ENCODE data around the gene TMCC1. TPM values are rescaled to one million over a fixed set of nuclear protein-coding genes. Genes with fewer than 3 reads are reported as not detected.

Gene TMCC1
- total and polyA plus RNA-seq, 7 donors, result 10.3 to 35.2 (median 27.6) TPM

- no peaks in the 10 kb centered on the region for H3K4me1 ChIP-seq
- H3K9me3 ChIP-seq, result no peaks in the 10 kb centered on the region
- TF ChIP-seq POLR2AphosphoS5 (IDR thresholded peaks at IDR 0.05) (no peak), CTCF (IDR thresholded peaks at IDR 0.05) (no peak), POLR2A (IDR thresholded peaks at IDR 0.05) (no peak), EP300 (IDR thresholded peaks at IDR 0.05) (no peak)
- no peaks in the 10 kb centered on the region for H3K36me3 ChIP-seq
- no peaks in the 10 kb centered on the region for H3K27me3 ChIP-seq
- no peak overlapping the region for H3K4me3 ChIP-seq
- 95% methylated on average over 4 of the region's 4 CpGs for WGBS, 2 donors
- intact Hi-C loops (cut with DNase I), result no loop called here
- no peak for DNase-seq
- no peak overlapping the region for H3K27ac ChIP-seq
Observed at GRCh38 chr3:129635656-129636055, 257.9 kb downstream of the TMCC1 start.

GRCh38 chr3:129633751-129634481 lies 259.6 kb downstream of the TMCC1 start:
- no peaks in the 10 kb centered on the region for H3K9me3 ChIP-seq
- no peak overlapping the region for H3K27ac ChIP-seq
- no peak for DNase-seq
- TF ChIP-seq CTCF (IDR thresholded peaks at IDR 0.05) (no peak), EP300 (IDR thresholded peaks at IDR 0.05) (no peak), POLR2A (IDR thresholded peaks at IDR 0.05) (no peak), POLR2AphosphoS5 (IDR thresholded peaks at IDR 0.05) (no peak)
- H3K4me3 ChIP-seq, result no peak overlapping the region
- H3K36me3 ChIP-seq, result no peaks in the 10 kb centered on the region
- no peaks in the 10 kb centered on the region for H3K27me3 ChIP-seq
- WGBS, 2 donors, result 81 to 88% methylated on average over 10 of the region's 10 CpGs
- intact Hi-C loops (cut with DNase I), result no loop called here
- H3K4me1 ChIP-seq, result no peaks in the 10 kb centered on the region

- H3K4me1 ChIP-seq, result peaks cover 0 to 8% (median 6%) of the 10 kb centered on the region in 4 donors
- H3K4me3 ChIP-seq, result no peak overlapping the region
- 92 to 94% methylated on average over 10 of the region's 10 CpGs for WGBS, 2 donors
- no peak for TF ChIP-seq CTCF (IDR thresholded peaks at IDR 0.05)
- H3K27me3 ChIP-seq, result no peaks in the 10 kb centered on the region
- H3K36me3 ChIP-seq, result no peaks in the 10 kb centered on the region
- H3K27ac ChIP-seq, result no peak overlapping the region
- intact Hi-C loops (cut with DNase I), result no loop called here
- no peaks in the 10 kb centered on the region for H3K9me3 ChIP-seq
- DNase-seq, result no peak
Observed at GRCh38 chr3:129632977-129633376, 260.5 kb downstream of the TMCC1 start.

GRCh38 chr3:129632556-129632955 lies 261.0 kb downstream of the TMCC1 start:
- peaks cover 0 to 9% (median 8%) of the 10 kb centered on the region in 4 donors for H3K4me1 ChIP-seq
- H3K36me3 ChIP-seq, result no peaks in the 10 kb centered on the region
- no peak overlapping the region for H3K4me3 ChIP-seq
- H3K9me3 ChIP-seq, result no peaks in the 10 kb centered on the region
- WGBS, 2 donors, result 93 to 94% methylated on average over 11 of the region's 11 CpGs
- TF ChIP-seq EP300 (IDR thresholded peaks at IDR 0.05) (no peak), POLR2A (IDR thresholded peaks at IDR 0.05) (no peak), CTCF (IDR thresholded peaks at IDR 0.05) (no peak), POLR2AphosphoS5 (IDR thresholded peaks at IDR 0.05) (no peak)
- H3K27ac ChIP-seq, result no peak overlapping the region
- intact Hi-C loops (cut with DNase I), result no loop called here
- H3K27me3 ChIP-seq, result no peaks in the 10 kb centered on the region
- no peak for DNase-seq

- no peak for DNase-seq
- Histone ChIP-seq H3K9me3 (no peaks in the 10 kb centered on the region), H3K27ac (no peak overlapping the region), H3K27me3 (no peaks in the 10 kb centered on the region), H3K4me1 (peaks cover 0 to 14% (median 8%) of the 10 kb centered on the region in 4 donors), H3K4me3 (no peak overlapping the region), H3K36me3 (no peaks in the 10 kb centered on the region)
- intact Hi-C loops (cut with DNase I), result no loop called here
- no peak for TF ChIP-seq POLR2A (IDR thresholded peaks at IDR 0.05)
- no peak for TF ChIP-seq CTCF (IDR thresholded peaks at IDR 0.05)
- no peak for TF ChIP-seq POLR2AphosphoS5 (IDR thresholded peaks at IDR 0.05)
- no peak for TF ChIP-seq EP300 (IDR thresholded peaks at IDR 0.05)
- 84 to 90% methylated on average over 9 of the region's 9 CpGs for whole genome bisulfite sequencing, 2 donors
Observed at GRCh38 chr3:129632056-129632455, 261.5 kb downstream of the TMCC1 start.
